H54 (cell line): ENCODE data around the gene RAB27A.
"Not testable (repeated sequence)": the region's sequence is repeated elsewhere in the genome, so short reads cannot be mapped to it uniquely, and the experiment has no call there.

Experiments
- DNase-seq: peaks from one replicate; pipeline ENCODE4 v3.0.0; 2011; ENCODE audit warnings: low spot score, mixed read lengths; ENCODE audit not compliant: insufficient read length
- FAIRE-seq: peaks from 3 replicates; lab custom pipeline; 2011; peaks lifted over from hg19 to GRCh38; lab: Jason Lieb, UNC
- POLR2A ChIP-seq: IDR thresholded peaks from 2 replicates; pipeline ENCODE4 v1.6.1; 2011; ENCODE audit warnings: low read depth, mild to moderate bottlenecking, low read length

RAB27A gene

DNA sequence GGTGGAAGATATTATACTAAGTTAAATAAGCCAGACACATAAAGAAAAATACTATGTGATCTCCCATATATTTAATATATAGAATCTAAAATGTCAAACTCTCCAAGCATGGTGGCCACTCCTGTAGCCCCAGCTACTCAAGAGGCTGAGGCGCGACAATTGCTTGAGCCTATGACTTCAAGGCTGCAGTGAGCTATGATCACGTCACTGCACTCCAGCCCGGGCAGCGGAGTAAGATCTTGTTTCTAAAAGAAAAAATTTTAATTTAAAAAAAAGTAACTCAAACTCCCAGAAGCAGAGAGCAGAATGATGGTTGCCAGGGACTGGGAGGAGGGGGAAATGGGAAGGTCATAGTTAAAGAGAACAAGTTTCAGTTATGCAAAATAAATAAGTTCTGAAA lies 13.3 kb downstream of the RAB27A start:
- FAIRE-seq (no peak), DNase-seq (no peak)
- no peak for TF ChIP-seq POLR2A

DNA sequence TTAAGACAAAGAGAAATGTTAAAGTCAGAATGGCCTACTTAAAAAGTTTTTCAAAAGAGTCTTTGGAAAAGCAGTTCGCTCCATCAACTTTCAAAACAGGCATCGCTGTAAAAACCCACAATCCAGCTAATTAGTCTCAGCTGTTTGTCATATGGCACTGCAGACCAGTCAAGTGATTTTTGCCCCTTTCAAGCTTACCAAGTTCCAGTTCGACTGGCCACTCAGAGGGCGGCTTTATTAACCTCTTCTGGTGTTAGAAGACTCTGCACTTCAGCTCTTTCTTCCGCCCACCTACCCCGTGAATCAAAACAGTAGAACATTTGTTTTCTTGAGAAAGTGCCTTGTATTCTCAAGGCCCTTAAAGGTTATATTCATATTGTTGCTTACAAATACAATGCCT lies 19.3 kb downstream of the RAB27A start:
- DNase-seq: no peak
- no peak for FAIRE-seq
- TF ChIP-seq POLR2A: no peak

GRCh38 chr15:55268176-55268695 lies 21.4 kb downstream of the RAB27A start:
- FAIRE-seq: no peak

DNA sequence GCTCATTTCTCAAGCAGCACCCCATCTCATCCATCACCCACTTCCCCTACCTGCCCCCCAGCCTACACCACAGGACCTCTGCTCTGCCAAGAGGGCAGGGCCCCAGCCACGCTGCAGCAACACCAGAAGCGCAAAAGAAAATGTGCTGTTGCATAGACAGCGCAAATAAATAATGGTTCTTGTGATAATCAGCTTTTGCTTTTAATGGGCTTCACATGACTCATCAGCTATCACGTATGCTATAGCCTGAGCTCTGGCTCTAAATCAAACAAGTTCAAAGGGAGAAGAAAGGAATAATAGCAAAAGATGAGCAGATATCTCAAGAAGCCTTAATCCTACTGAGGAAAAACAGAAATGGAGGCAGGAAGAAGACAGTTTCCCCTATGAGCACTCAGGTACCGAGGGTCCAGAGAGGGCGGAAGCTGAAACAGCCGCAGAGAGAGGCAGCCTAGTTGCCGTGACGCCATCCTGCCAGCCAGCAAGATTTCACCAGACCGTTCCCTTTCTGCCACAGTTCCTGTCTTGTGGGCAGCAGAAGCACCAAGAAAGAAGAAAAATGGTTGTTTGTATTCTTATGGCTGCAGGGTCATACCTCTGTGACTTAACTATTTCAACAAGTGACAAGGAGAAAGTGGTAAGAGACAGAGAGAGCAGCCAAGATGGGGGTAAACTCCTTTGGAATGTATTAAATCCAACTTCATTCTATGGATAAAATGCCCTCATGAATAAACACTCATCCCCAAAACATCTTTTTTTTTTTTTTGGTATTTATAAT lies 22.0 kb downstream of the RAB27A start:
- DNase-seq (no peak), FAIRE-seq (no peak)
- no peak for TF ChIP-seq POLR2A

More at GRCh38 chr15:55268176-55268695, 21.4 kb downstream of the RAB27A start:
- no peak for DNase-seq
- no peak for TF ChIP-seq POLR2A

- FAIRE-seq (no peak), DNase-seq (no peak)
- TF ChIP-seq POLR2A: no peak
These were observed 23.1 kb downstream of the RAB27A start for GRCh38 chr15:55266547-55266946.

GRCh38 chr15:55260562-55261131 lies 29.0 kb downstream of the RAB27A start:
- TF ChIP-seq POLR2A: no peak
- DNase-seq (no peak), FAIRE-seq (no peak)

- FAIRE-seq: no peak
- TF ChIP-seq POLR2A: no peak
These were observed 31.7 kb downstream of the RAB27A start for GRCh38 chr15:55257938-55258337.

DNA sequence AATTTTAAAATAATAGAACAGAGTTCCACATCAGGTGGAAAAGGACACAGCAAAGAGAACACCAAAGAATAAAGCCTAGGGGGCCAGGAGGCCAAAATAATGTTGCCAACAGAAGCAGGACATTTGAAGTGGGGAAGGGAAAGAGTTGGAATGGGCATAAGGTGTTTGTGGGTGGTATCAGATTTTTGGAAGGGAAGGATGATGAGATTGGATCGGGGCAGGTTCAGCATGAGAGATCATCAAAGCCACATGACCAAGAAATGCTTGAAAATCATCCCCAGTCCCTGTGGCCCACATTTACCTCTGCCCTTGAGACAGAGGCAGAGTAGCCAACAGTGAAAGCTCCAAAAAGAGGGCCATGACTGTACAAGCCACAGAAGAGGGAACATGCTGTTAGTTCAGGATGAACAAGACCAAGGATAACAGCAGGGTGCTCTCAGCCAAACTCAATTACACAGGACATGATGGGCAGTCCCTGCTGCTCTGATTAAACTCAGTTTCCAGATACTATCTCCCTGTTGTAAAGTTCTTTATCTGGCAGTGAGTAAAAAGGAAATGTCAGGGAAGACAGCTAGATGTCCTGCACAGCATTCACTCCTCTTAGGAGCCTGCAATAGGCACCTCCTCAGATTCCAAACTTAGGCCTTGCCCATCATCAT lies 32.5 kb downstream of the RAB27A start:
- TF ChIP-seq POLR2A: no peak
- no peak for FAIRE-seq

More at GRCh38 chr15:55257938-55258337, 31.7 kb downstream of the RAB27A start:
- DNase-seq: no peak

GRCh38 chr15:55256281-55257011 lies 33.2 kb downstream of the RAB27A start:
- no peak for TF ChIP-seq POLR2A
- FAIRE-seq (no peak), DNase-seq (no peak)

More for the DNA sequence above, 32.5 kb downstream of the RAB27A start:
- no peak for DNase-seq

GRCh38 chr15:55255714-55256113 lies 33.9 kb downstream of the RAB27A start:
- TF ChIP-seq POLR2A: no peak
- DNase-seq: no peak
- FAIRE-seq: no peak

- TF ChIP-seq POLR2A: no peak
- no peak for FAIRE-seq
- no peak for DNase-seq
These were observed 34.5 kb downstream of the RAB27A start for GRCh38 chr15:55254916-55255679.

GRCh38 chr15:55253580-55253979 lies 36.0 kb downstream of the RAB27A start:
- DNase-seq (no peak), FAIRE-seq (no peak)
- no peak for TF ChIP-seq POLR2A

DNA sequence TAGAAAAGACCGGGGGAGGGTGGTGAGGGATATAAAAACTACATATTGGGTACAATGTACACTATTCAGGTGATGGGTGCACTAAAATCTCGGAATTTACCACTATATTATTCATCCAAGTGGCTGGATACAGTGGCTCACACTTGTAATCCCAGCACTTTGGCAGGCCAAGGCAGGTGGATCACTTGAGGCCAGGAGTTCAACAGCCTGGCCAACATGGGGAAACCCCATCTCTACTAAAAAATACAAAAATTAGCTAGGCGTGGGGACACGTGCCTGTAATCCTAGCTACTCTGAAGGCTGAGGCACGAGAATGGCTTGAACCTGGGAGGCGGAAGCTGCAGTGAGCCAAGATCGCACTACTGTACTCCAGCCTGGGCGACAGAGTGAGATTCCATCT lies 37.4 kb downstream of the RAB27A start:
- FAIRE-seq, DNase-seq: not testable (repeated sequence)

DNA sequence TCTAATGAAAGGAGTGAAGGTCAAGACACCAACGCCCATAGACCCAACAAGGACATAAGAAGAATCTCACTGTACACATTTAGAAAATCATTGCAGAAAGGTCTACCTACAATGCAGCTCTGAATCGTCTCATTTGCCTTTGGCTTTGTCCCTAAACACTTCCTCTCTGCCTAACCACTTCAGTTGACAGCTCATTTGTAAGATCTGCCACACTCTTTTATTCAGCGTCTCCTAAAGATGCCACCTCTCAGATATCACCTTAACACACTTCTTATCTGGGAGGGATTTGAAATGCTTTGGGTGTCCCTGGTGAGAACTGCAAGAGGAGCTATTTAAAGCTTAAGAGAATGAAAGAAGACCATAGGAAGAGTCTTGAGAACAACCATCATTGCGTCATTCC lies 38.7 kb downstream of the RAB27A start:
- no peak for FAIRE-seq
- no peak for TF ChIP-seq POLR2A
- no peak for DNase-seq
